GM13977 (cell line): ENCODE measurements around the gene CTU2.

Experiments
- DNase-seq: peaks from one replicate; pipeline ENCODE4 v3.0.0; 2012; ENCODE audit warnings: low spot score
- CTCF ChIP-seq: IDR thresholded peaks from 2 replicates; pipeline ENCODE4 v1.5.1; 2012; ENCODE audit warnings: mild to moderate bottlenecking, control low read depth; ENCODE audit not compliant: insufficient read depth; ENCODE audit errors: extremely low read depth, missing control alignments
- in situ Hi-C: fragments of 300-500 bp; cut with MboI; formaldehyde crosslinking; loops from one replicate; pipeline ENCODE4 v1.12.0; 2022; ENCODE audit warnings: low sequenced_read_pairs, low pct_unique_long_range_greater_than_20kb, mixed read lengths, inconsistent platforms; ENCODE audit not compliant: unreplicated experiment

The CTU2 gene

GRCh38 chr16:88759245-88759975 is 53.1 kb downstream of the CTU2 start:
- DNase-seq: no peak
- TF ChIP-seq CTCF: no peak
- in situ Hi-C loops: no loop called here

DNA sequence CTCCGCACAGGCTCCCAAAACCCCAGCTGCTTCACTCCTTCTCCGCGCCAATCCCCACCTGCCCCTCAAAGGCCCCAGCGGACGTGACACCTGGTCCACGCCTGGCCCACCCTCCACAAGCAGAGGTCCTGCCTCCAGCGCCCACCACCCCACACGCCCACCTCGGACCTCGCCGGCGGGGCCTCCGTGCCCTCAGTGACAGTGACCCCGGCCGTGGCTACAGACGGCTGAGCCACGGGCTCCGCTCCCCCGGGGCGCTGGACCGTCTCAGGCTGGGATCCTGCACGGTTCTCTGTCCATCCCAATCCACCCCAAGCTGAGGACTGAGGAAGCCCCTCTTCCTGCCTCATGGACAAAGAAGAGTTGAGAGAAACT is 53.7 kb downstream of the CTU2 start:
- no peak for DNase-seq
- in situ Hi-C loops: no loop called here
- TF ChIP-seq CTCF: no peak

GRCh38 chr16:88760424-88761142 is 54.3 kb downstream of the CTU2 start:
- DNase-seq: no peak
- in situ Hi-C loops: no loop called here
- TF ChIP-seq CTCF: no peak

GRCh38 chr16:88761143-88761534 is 54.8 kb downstream of the CTU2 start:
- in situ Hi-C loops: no loop called here

GRCh38 chr16:88761830-88762229 is 55.5 kb downstream of the CTU2 start:
- DNase-seq: no peak
- in situ Hi-C loops: no loop called here
- no peak for TF ChIP-seq CTCF

More at GRCh38 chr16:88761143-88761534, 54.8 kb downstream of the CTU2 start:
- TF ChIP-seq CTCF: no peak
- DNase-seq: no peak

DNA sequence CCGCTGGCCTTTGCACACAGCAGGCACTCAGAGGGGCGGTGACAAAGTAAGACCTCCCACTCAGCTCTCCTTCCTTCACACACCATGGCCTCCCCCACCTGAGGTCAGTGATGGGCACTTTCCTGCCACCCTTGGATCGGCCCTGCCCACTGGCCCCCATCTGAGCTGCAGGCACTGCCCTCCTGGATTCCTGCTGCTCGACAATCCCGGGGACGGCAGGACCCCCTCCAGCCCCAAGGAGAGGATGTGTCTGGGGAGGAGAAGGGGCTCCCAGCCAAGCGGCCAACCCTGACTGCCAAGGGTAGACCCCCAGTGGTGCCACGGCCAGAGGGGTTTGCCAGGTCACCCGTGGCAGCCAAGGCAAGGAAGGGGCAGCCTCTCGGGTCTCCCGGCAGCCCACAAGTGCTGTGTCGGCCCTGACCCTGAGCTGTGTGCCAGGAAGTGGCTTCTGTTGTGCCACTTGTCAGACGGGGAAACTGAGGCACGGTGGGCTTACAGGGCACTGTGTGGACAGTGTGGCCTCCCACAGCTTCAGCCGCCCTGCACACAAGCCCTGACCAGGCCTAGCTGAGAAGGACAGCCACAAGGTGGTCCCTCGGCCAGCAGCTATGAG is 56.1 kb downstream of the CTU2 start:
- DNase-seq: no peak
- in situ Hi-C loops: no loop called here
- TF ChIP-seq CTCF: no peak
